ENCODE results near the gene FAM24B. TPM values are rescaled to one million over a fixed set of nuclear protein-coding genes. Genes with fewer than 3 reads are reported as not detected.

FAM24B gene
- polyA plus RNA-seq, 1 experiment, result 4.6 TPM

- no peaks in the 10 kb centered on the region for H3K9me3 ChIP-seq (ENCODE audit: control insufficient read depth, insufficient read depth, low read length)
- POLR2A ChIA-PET, result no interaction called here
- H3K27me3 ChIP-seq (ENCODE audit: control insufficient read depth, insufficient read depth, low read length), result no peaks in the 10 kb centered on the region
- DNase-seq (ENCODE audit: low read depth, low spot score), result no peak
- no peak overlapping the region for H3K27ac ChIP-seq (ENCODE audit: low read depth, low read length)
- CTCF ChIA-PET, result no interaction called here
- no peak for TF ChIP-seq CTCF (IDR thresholded peaks at IDR 0.05; ENCODE audit: low read depth, low read length)
- H3K4me3 ChIP-seq (ENCODE audit: low read depth, low read length), result no peak overlapping the region
Measured at GRCh38 chr10:122835908-122836307, 43.5 kb downstream of the FAM24B start.

DNA sequence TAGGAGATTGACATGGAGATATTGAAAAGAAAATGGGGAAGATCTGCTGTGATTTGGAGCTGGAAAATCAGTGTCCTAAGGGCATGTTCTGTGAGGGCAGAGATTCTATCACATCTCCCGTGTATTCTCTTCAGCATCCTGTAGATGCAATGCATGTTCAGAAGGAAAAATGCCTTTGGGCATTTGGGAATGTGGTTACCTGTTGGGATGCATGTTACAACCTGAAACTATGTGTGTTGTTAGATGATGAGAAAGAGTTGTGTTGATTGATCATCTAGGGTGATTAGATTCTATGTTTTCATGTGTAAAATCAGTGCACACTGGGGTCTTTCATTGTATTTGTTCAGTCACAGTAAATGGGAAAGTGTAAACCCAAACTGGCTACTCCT is 48.4 kb downstream of the FAM24B start:
- DNase-seq (ENCODE audit: low read depth, low spot score), result no peak
- no peak for TF ChIP-seq CTCF (IDR thresholded peaks at IDR 0.05; ENCODE audit: low read depth, low read length)
- peaks cover 4% of the 10 kb centered on the region for H3K27me3 ChIP-seq (ENCODE audit: control insufficient read depth, insufficient read depth, low read length)
- no peak overlapping the region for H3K27ac ChIP-seq (ENCODE audit: low read depth, low read length)
- POLR2A ChIA-PET, result no interaction called here
- CTCF ChIA-PET, result no interaction called here
- H3K9me3 ChIP-seq (ENCODE audit: control insufficient read depth, insufficient read depth, low read length), result no peaks in the 10 kb centered on the region
- no peak overlapping the region for H3K4me3 ChIP-seq (ENCODE audit: low read depth, low read length)

GRCh38 chr10:122830273-122830964 is 49.0 kb downstream of the FAM24B start:
- ChIA-PET POLR2A (no interaction called here), CTCF (no interaction called here)
- DNase-seq (ENCODE audit: low read depth, low spot score), result no peak

DNA sequence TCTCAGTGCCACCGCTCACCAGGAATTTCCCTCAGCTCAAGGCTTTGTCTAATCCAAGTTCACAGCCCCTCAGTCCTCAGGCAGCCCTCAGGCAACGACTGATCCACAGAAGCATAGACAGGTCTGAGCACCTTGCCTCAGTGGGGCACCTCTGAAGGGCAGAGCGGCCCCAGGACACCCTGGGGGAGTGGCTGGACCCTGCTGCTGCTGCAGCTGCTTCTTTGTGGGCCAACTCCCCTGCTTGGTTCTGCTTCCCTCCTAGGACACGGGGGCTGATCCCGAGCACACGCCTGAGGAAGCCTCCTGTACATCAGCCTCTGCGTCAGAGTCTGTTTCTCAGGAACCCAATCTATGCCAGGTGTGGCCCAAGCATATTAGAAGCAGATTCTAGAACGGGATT is 49.9 kb downstream of the FAM24B start:
- DNase-seq (ENCODE audit: low read depth, low spot score), result no peak
- H3K27me3 ChIP-seq (ENCODE audit: control insufficient read depth, insufficient read depth, low read length), result peaks cover 5% of the 10 kb centered on the region
- H3K9me3 ChIP-seq (ENCODE audit: control insufficient read depth, insufficient read depth, low read length), result no peaks in the 10 kb centered on the region
- ChIA-PET CTCF (interaction anchor here (0.6 kb wide), 1 partner anchor 1386 kb away, joined by 3 read pairs; no protein-coding TSS in a partner anchor), POLR2A (no interaction called here)
- no peak overlapping the region for H3K4me3 ChIP-seq (ENCODE audit: low read depth, low read length)
- no peak for TF ChIP-seq CTCF (IDR thresholded peaks at IDR 0.05; ENCODE audit: low read depth, low read length)
- H3K27ac ChIP-seq (ENCODE audit: low read depth, low read length), result no peak overlapping the region

More at GRCh38 chr10:122830273-122830964, 49.0 kb downstream of the FAM24B start:
- peaks cover 5% of the 10 kb centered on the region for H3K27me3 ChIP-seq (ENCODE audit: control insufficient read depth, insufficient read depth, low read length)
- TF ChIP-seq CTCF (IDR thresholded peaks at IDR 0.05; ENCODE audit: low read depth, low read length), result no peak
- H3K4me3 ChIP-seq (ENCODE audit: low read depth, low read length), result no peak overlapping the region
- no peaks in the 10 kb centered on the region for H3K9me3 ChIP-seq (ENCODE audit: control insufficient read depth, insufficient read depth, low read length)
- H3K27ac ChIP-seq (ENCODE audit: low read depth, low read length), result no peak overlapping the region

GRCh38 chr10:122828716-122829255 is 50.6 kb downstream of the FAM24B start:
- ChIA-PET CTCF (no interaction called here), POLR2A (no interaction called here)
- Histone ChIP-seq H3K4me3 (ENCODE audit: low read depth, low read length) (no peak overlapping the region), H3K27ac (ENCODE audit: low read depth, low read length) (no peak overlapping the region), H3K27me3 (ENCODE audit: control insufficient read depth, insufficient read depth, low read length) (peaks cover 5% of the 10 kb centered on the region), H3K9me3 (ENCODE audit: control insufficient read depth, insufficient read depth, low read length) (no peaks in the 10 kb centered on the region)
- DNase-seq (ENCODE audit: low read depth, low spot score), result no peak
- TF ChIP-seq CTCF (IDR thresholded peaks at IDR 0.05; ENCODE audit: low read depth, low read length), result no peak
